ENCODE measurements around the gene HSD17B12.

Gene HSD17B12

GRCh38 chr11:43837879-43838278 lies 157.3 kb downstream of the HSD17B12 start:
- no peaks in the 10 kb centered on the region for H3K36me3 ChIP-seq (ENCODE audit: control insufficient read depth, insufficient read depth, low read length)
- H3K27ac ChIP-seq (ENCODE audit: insufficient read depth, low read depth, low read length, poor library complexity, severe bottlenecking): no peak overlapping the region
- no peaks in the 10 kb centered on the region for H3K4me1 ChIP-seq (ENCODE audit: control insufficient read depth, insufficient read depth, low read length)
- H3K4me3 ChIP-seq (ENCODE audit: insufficient read depth, low read depth, low read length): no peak overlapping the region
- no peaks in the 10 kb centered on the region for H3K9me3 ChIP-seq (ENCODE audit: control insufficient read depth, low read length)
- H3K27me3 ChIP-seq (ENCODE audit: control insufficient read depth, insufficient read depth, low read length, poor library complexity, severe bottlenecking): no peaks in the 10 kb centered on the region
- WGBS, 2 experiments: 93 to 100% methylated on average over 4 of the region's 4 CpGs

- Histone ChIP-seq H3K4me3 (ENCODE audit: insufficient read depth, low read depth, low read length) (no peak overlapping the region), H3K36me3 (ENCODE audit: control insufficient read depth, insufficient read depth, low read length) (no peaks in the 10 kb centered on the region), H3K27me3 (ENCODE audit: control insufficient read depth, insufficient read depth, low read length, poor library complexity, severe bottlenecking) (no peaks in the 10 kb centered on the region), H3K9me3 (ENCODE audit: control insufficient read depth, low read length) (no peaks in the 10 kb centered on the region), H3K27ac (ENCODE audit: insufficient read depth, low read depth, low read length, poor library complexity, severe bottlenecking) (no peak overlapping the region), H3K4me1 (ENCODE audit: control insufficient read depth, insufficient read depth, low read length) (no peaks in the 10 kb centered on the region)
- WGBS, 2 experiments: 85 to 91% methylated on average over 1 of the region's 1 CpG
Observed at GRCh38 chr11:43842021-43842420, 161.5 kb downstream of the HSD17B12 start.

- 90 to 94% methylated on average over 3 of the region's 3 CpGs for WGBS, 2 experiments
- Histone ChIP-seq H3K27me3 (ENCODE audit: control insufficient read depth, insufficient read depth, low read length, poor library complexity, severe bottlenecking) (no peaks in the 10 kb centered on the region), H3K27ac (ENCODE audit: insufficient read depth, low read depth, low read length, poor library complexity, severe bottlenecking) (no peak overlapping the region), H3K36me3 (ENCODE audit: control insufficient read depth, insufficient read depth, low read length) (no peaks in the 10 kb centered on the region), H3K4me3 (ENCODE audit: insufficient read depth, low read depth, low read length) (no peak overlapping the region), H3K4me1 (ENCODE audit: control insufficient read depth, insufficient read depth, low read length) (no peaks in the 10 kb centered on the region), H3K9me3 (ENCODE audit: control insufficient read depth, low read length) (no peaks in the 10 kb centered on the region)
Observed at GRCh38 chr11:43845816-43846215, 165.3 kb downstream of the HSD17B12 start.

- H3K9me3 ChIP-seq (ENCODE audit: control insufficient read depth, low read length): no peaks in the 10 kb centered on the region
- H3K27ac ChIP-seq (ENCODE audit: insufficient read depth, low read depth, low read length, poor library complexity, severe bottlenecking): no peak overlapping the region
- peaks cover 5% of the 10 kb centered on the region for H3K36me3 ChIP-seq (ENCODE audit: control insufficient read depth, insufficient read depth, low read length)
Observed at GRCh38 chr11:43852057-43852636, 171.6 kb downstream of the HSD17B12 start.

GRCh38 chr11:43853781-43854180 lies 173.2 kb downstream of the HSD17B12 start:
- Histone ChIP-seq H3K27ac (ENCODE audit: insufficient read depth, low read depth, low read length, poor library complexity, severe bottlenecking) (no peak overlapping the region), H3K4me1 (ENCODE audit: control insufficient read depth, insufficient read depth, low read length) (no peaks in the 10 kb centered on the region)

More at GRCh38 chr11:43852057-43852636, 171.6 kb downstream of the HSD17B12 start:
- WGBS, 2 experiments: 0 to 48% methylated on average over 1 to 3 of the region's 4 CpGs
- Histone ChIP-seq H3K4me1 (ENCODE audit: control insufficient read depth, insufficient read depth, low read length) (no peaks in the 10 kb centered on the region), H3K27me3 (ENCODE audit: control insufficient read depth, insufficient read depth, low read length, poor library complexity, severe bottlenecking) (no peaks in the 10 kb centered on the region), H3K4me3 (ENCODE audit: insufficient read depth, low read depth, low read length) (no peak overlapping the region)

GRCh38 chr11:43856993-43857392 lies 176.5 kb downstream of the HSD17B12 start:
- H3K9me3 ChIP-seq (ENCODE audit: control insufficient read depth, low read length): no peaks in the 10 kb centered on the region
- no peaks in the 10 kb centered on the region for H3K27me3 ChIP-seq (ENCODE audit: control insufficient read depth, insufficient read depth, low read length, poor library complexity, severe bottlenecking)
- H3K4me1 ChIP-seq (ENCODE audit: control insufficient read depth, insufficient read depth, low read length): no peaks in the 10 kb centered on the region
- H3K4me3 ChIP-seq (ENCODE audit: insufficient read depth, low read depth, low read length): no peak overlapping the region
- peaks cover 5% of the 10 kb centered on the region for H3K36me3 ChIP-seq (ENCODE audit: control insufficient read depth, insufficient read depth, low read length)
- H3K27ac ChIP-seq (ENCODE audit: insufficient read depth, low read depth, low read length, poor library complexity, severe bottlenecking): no peak overlapping the region
- 92 to 95% methylated on average over 2 of the region's 3 CpGs for WGBS, 2 experiments

More at GRCh38 chr11:43853781-43854180, 173.2 kb downstream of the HSD17B12 start:
- Histone ChIP-seq H3K27me3 (ENCODE audit: control insufficient read depth, insufficient read depth, low read length, poor library complexity, severe bottlenecking) (no peaks in the 10 kb centered on the region), H3K9me3 (ENCODE audit: control insufficient read depth, low read length) (no peaks in the 10 kb centered on the region), H3K36me3 (ENCODE audit: control insufficient read depth, insufficient read depth, low read length) (peaks cover 5% of the 10 kb centered on the region), H3K4me3 (ENCODE audit: insufficient read depth, low read depth, low read length) (no peak overlapping the region)

- no peaks in the 10 kb centered on the region for H3K9me3 ChIP-seq (ENCODE audit: control insufficient read depth, low read length)
- H3K27me3 ChIP-seq (ENCODE audit: control insufficient read depth, insufficient read depth, low read length, poor library complexity, severe bottlenecking): peaks cover 3% of the 10 kb centered on the region
- H3K4me1 ChIP-seq (ENCODE audit: control insufficient read depth, insufficient read depth, low read length): no peaks in the 10 kb centered on the region
- no peak overlapping the region for H3K4me3 ChIP-seq (ENCODE audit: insufficient read depth, low read depth, low read length)
- no peak overlapping the region for H3K27ac ChIP-seq (ENCODE audit: insufficient read depth, low read depth, low read length, poor library complexity, severe bottlenecking)
- WGBS, 2 experiments: no CpG with 5 or more reads among the region's 2 CpGs
- no peaks in the 10 kb centered on the region for H3K36me3 ChIP-seq (ENCODE audit: control insufficient read depth, insufficient read depth, low read length)
Observed at GRCh38 chr11:43861141-43861540, 180.6 kb downstream of the HSD17B12 start.

- no peak overlapping the region for H3K27ac ChIP-seq (ENCODE audit: insufficient read depth, low read depth, low read length, poor library complexity, severe bottlenecking)
- H3K4me3 ChIP-seq (ENCODE audit: insufficient read depth, low read depth, low read length): no peak overlapping the region
- no peaks in the 10 kb centered on the region for H3K4me1 ChIP-seq (ENCODE audit: control insufficient read depth, insufficient read depth, low read length)
- 90 to 93% methylated on average over 1 to 2 of the region's 2 CpGs for WGBS, 2 experiments
- no peaks in the 10 kb centered on the region for H3K36me3 ChIP-seq (ENCODE audit: control insufficient read depth, insufficient read depth, low read length)
- no peaks in the 10 kb centered on the region for H3K9me3 ChIP-seq (ENCODE audit: control insufficient read depth, low read length)
- peaks cover 38% of the 10 kb centered on the region for H3K27me3 ChIP-seq (ENCODE audit: control insufficient read depth, insufficient read depth, low read length, poor library complexity, severe bottlenecking)
Observed at GRCh38 chr11:43866520-43866919, 186.0 kb downstream of the HSD17B12 start.

GRCh38 chr11:43866969-43867368 lies 186.4 kb downstream of the HSD17B12 start:
- Histone ChIP-seq H3K36me3 (ENCODE audit: control insufficient read depth, insufficient read depth, low read length) (no peaks in the 10 kb centered on the region), H3K4me3 (ENCODE audit: insufficient read depth, low read depth, low read length) (no peak overlapping the region), H3K27me3 (ENCODE audit: control insufficient read depth, insufficient read depth, low read length, poor library complexity, severe bottlenecking) (peaks cover 43% of the 10 kb centered on the region), H3K27ac (ENCODE audit: insufficient read depth, low read depth, low read length, poor library complexity, severe bottlenecking) (no peak overlapping the region), H3K9me3 (ENCODE audit: control insufficient read depth, low read length) (no peaks in the 10 kb centered on the region), H3K4me1 (ENCODE audit: control insufficient read depth, insufficient read depth, low read length) (no peaks in the 10 kb centered on the region)

GRCh38 chr11:43868852-43869567 lies 188.5 kb downstream of the HSD17B12 start:
- Histone ChIP-seq H3K9me3 (ENCODE audit: control insufficient read depth, low read length) (no peaks in the 10 kb centered on the region), H3K27me3 (ENCODE audit: control insufficient read depth, insufficient read depth, low read length, poor library complexity, severe bottlenecking) (peaks cover 60% of the 10 kb centered on the region), H3K4me1 (ENCODE audit: control insufficient read depth, insufficient read depth, low read length) (no peaks in the 10 kb centered on the region), H3K36me3 (ENCODE audit: control insufficient read depth, insufficient read depth, low read length) (no peaks in the 10 kb centered on the region), H3K27ac (ENCODE audit: insufficient read depth, low read depth, low read length, poor library complexity, severe bottlenecking) (no peak overlapping the region), H3K4me3 (ENCODE audit: insufficient read depth, low read depth, low read length) (no peak overlapping the region)
- WGBS, 2 experiments: 67 to 69% methylated on average over 5 of the region's 5 CpGs
